H9 (cell line): ENCODE results near the gene RBM19. TPM values are rescaled to one million over a fixed set of nuclear protein-coding genes. Genes with fewer than 3 reads are reported as not detected.
A peak's percentile ranks its signal among the peaks of the same experiment; 100 is the strongest.

Experiments
- DNase-seq: peaks from one replicate; pipeline ENCODE4 v3.0.0-alpha.2; 2017
- H2AFZ ChIP-seq: one replicate; pipeline ENCODE4 v1.6.1; 2013; ENCODE audit warnings: mild to moderate bottlenecking, low read length, control low read depth, moderate library complexity
- H2AK5ac ChIP-seq: 2 replicates; pipeline ENCODE4 v1.6.1; 2013; ENCODE audit warnings: low read length, control low read depth, mixed read lengths; ENCODE audit not compliant: insufficient read length
- H2BK120ac ChIP-seq: one replicate; pipeline ENCODE4 v1.6.1; 2013; ENCODE audit warnings: low read depth, mild to moderate bottlenecking, low read length, control low read depth, inconsistent platforms; ENCODE audit not compliant: poor library complexity, severe bottlenecking
- H2BK12ac ChIP-seq: 2 replicates; pipeline ENCODE4 v1.6.1; 2013; ENCODE audit warnings: low read length, control low read depth, mixed read lengths, low read depth; ENCODE audit not compliant: insufficient read length
- H2BK15ac ChIP-seq: 2 replicates; pipeline ENCODE4 v1.6.1; 2013; ENCODE audit warnings: low read depth, low read length, control low read depth
- H2BK20ac ChIP-seq: one replicate; pipeline ENCODE4 v1.6.1; 2013; ENCODE audit warnings: low read depth, mild to moderate bottlenecking, low read length, control low read depth, inconsistent platforms; ENCODE audit not compliant: poor library complexity, severe bottlenecking
- H2BK5ac ChIP-seq: 2 replicates; pipeline ENCODE4 v1.6.1; 2013; ENCODE audit warnings: low read length, control low read depth, mixed read lengths; ENCODE audit not compliant: insufficient read length
- H3K14ac ChIP-seq: 2 replicates; pipeline ENCODE4 v1.6.1; 2013; ENCODE audit warnings: low read length, control low read depth; ENCODE audit not compliant: insufficient read depth
- H3K18ac ChIP-seq: 2 replicates; pipeline ENCODE4 v1.6.1; 2013; ENCODE audit warnings: low read depth, mild to moderate bottlenecking, mixed read lengths, low read length, control low read depth; ENCODE audit not compliant: insufficient read length
- H3K23ac ChIP-seq: 2 replicates; pipeline ENCODE4 v1.6.1; 2013; ENCODE audit warnings: low read length, control low read depth, mixed read lengths, low read depth; ENCODE audit not compliant: insufficient read length
- H3K23me2 ChIP-seq: 2 replicates; pipeline ENCODE4 v1.6.1; 2013; ENCODE audit warnings: low read depth, mild to moderate bottlenecking, mixed read lengths, low read length, control low read depth; ENCODE audit not compliant: insufficient read length, poor library complexity, severe bottlenecking
- H3K27ac ChIP-seq: 2 replicates; pipeline ENCODE4 v1.5.1; 2013; ENCODE audit warnings: low read length, control low read depth, mixed read lengths, low read depth; ENCODE audit not compliant: insufficient read length
- H3K27me3 ChIP-seq: 2 replicates; pipeline ENCODE4 v1.6.1; 2013; ENCODE audit warnings: low read length, control low read depth, inconsistent platforms; ENCODE audit not compliant: insufficient read depth
- H3K4ac ChIP-seq: 2 replicates; pipeline ENCODE4 v1.6.1; 2013; ENCODE audit warnings: low read depth, mild to moderate bottlenecking, control low read depth, inconsistent platforms, low read length, moderate library complexity
- H3K4me1 ChIP-seq: 2 replicates; pipeline ENCODE4 v1.6.1; 2013; ENCODE audit warnings: low read length, control low read depth, inconsistent platforms; ENCODE audit not compliant: insufficient read depth
- H3K4me2 ChIP-seq: 2 replicates; pipeline ENCODE4 v1.6.1; 2013; ENCODE audit warnings: low read length, control low read depth, mixed read lengths; ENCODE audit not compliant: insufficient read length, insufficient read depth
- H3K56ac ChIP-seq: 2 replicates; pipeline ENCODE4 v1.6.1; 2013; ENCODE audit warnings: low read depth, mild to moderate bottlenecking, mixed read lengths, low read length, control low read depth; ENCODE audit not compliant: insufficient read length
- H3K79me1 ChIP-seq: 2 replicates; pipeline ENCODE4 v1.6.1; 2013; ENCODE audit warnings: low read depth, mild to moderate bottlenecking, moderate library complexity, low read length, control low read depth, inconsistent platforms; ENCODE audit not compliant: insufficient read depth, poor library complexity, severe bottlenecking
- H3K79me2 ChIP-seq: 2 replicates; pipeline ENCODE4 v1.6.1; 2013; ENCODE audit warnings: low read length, control low read depth, inconsistent platforms; ENCODE audit not compliant: insufficient read depth
- H3K9ac ChIP-seq: 2 replicates; pipeline ENCODE4 v1.6.1; 2013; ENCODE audit warnings: low read length, control low read depth, mixed read lengths; ENCODE audit not compliant: insufficient read length; ENCODE audit errors: extremely low read depth
- H3K9me3 ChIP-seq: one replicate; pipeline ENCODE4 v1.6.1; 2013; ENCODE audit warnings: low read depth, low read length, inconsistent platforms; ENCODE audit not compliant: control insufficient read depth
- H3T11ph ChIP-seq: one replicate; pipeline ENCODE4 v1.6.1; 2013; ENCODE audit warnings: mild to moderate bottlenecking, low read length, control low read depth, inconsistent platforms
- H4K20me1 ChIP-seq: one replicate; pipeline ENCODE4 v1.6.1; 2013; ENCODE audit not compliant: control insufficient read depth, insufficient read length, insufficient read depth
- H4K5ac ChIP-seq: 2 replicates; pipeline ENCODE4 v1.6.1; 2013; ENCODE audit warnings: low read depth, mild to moderate bottlenecking, mixed read lengths, low read length, control low read depth; ENCODE audit not compliant: insufficient read length
- H4K8ac ChIP-seq: replicated peaks from 2 replicates; pipeline ENCODE4 v1.6.1; 2013; ENCODE audit warnings: low read length, control low read depth, mixed read lengths, low read depth; ENCODE audit not compliant: insufficient read length
- H4K91ac ChIP-seq: 2 replicates; pipeline ENCODE4 v1.6.1; 2013; ENCODE audit warnings: low read depth, mild to moderate bottlenecking, moderate library complexity, mixed read lengths, low read length, control low read depth; ENCODE audit not compliant: insufficient read length
- H3K27ac Mint-ChIP-seq, 3 experiments: 2 replicates in 2 of 3; 3 replicates in 1 of 3; pipeline ENCODE4 v1.8.0; 2020 to 2021; ENCODE audit warnings: mixed read lengths in 3 of 3, mild to moderate bottlenecking in 1 of 3, moderate library complexity in 1 of 3
- H3K27me3 Mint-ChIP-seq: 2 replicates; pipeline ENCODE4 v1.8.0; 2021; ENCODE audit warnings: low read depth, mild to moderate bottlenecking, moderate library complexity, mixed read lengths
- H3K36me3 Mint-ChIP-seq, 3 experiments: 2 replicates in 2 of 3; 3 replicates in 1 of 3; pipeline ENCODE4 v1.8.0; 2020 to 2021; ENCODE audit warnings: low read depth in 3 of 3, mixed read lengths in 3 of 3; ENCODE audit not compliant: insufficient read depth in 1 of 3
- H3K4me1 Mint-ChIP-seq, 2 experiments: 2 replicates each; pipeline ENCODE4 v1.8.0; 2020; ENCODE audit warnings: mixed read lengths in 2 of 2
- H3K4me3 Mint-ChIP-seq, 2 experiments: 2 replicates in 1 of 2; 3 replicates in 1 of 2; pipeline ENCODE4 v1.8.0; 2020 to 2021; ENCODE audit warnings: mild to moderate bottlenecking in 2 of 2, mixed read lengths in 2 of 2, moderate library complexity in 1 of 2
- H3K9me3 Mint-ChIP-seq, 2 experiments: 2 replicates in 1 of 2; 3 replicates in 1 of 2; pipeline ENCODE4 v1.8.0; 2020; ENCODE audit warnings: mild to moderate bottlenecking in 2 of 2, mixed read lengths in 2 of 2, moderate library complexity in 1 of 2
- WGBS: extraction: QIAGEN DNeasy Blood & Tissue Kit; methylation state at CpG from one replicate; pipeline ENCODE4 v1.1.7; 2013; ENCODE audit warnings: missing lambda C conversion rate, low lambda C conversion rate, mixed read lengths; ENCODE audit not compliant: insufficient read length; ENCODE audit errors: extremely low coverage; 5-methylcytosine and 5-hydroxymethylcytosine counted together
- total RNA-seq: library from RNA; stranded (reverse); gene quantifications from 2 replicates; pipeline ENCODE4 v1.2.1, GENCODE V29; 2021
- TF ChIP-seq, protein P1 (sequence below): fragments of 200-600 bp; sonication (generic); conservative IDR thresholded peaks from 3 replicates; pipeline ENCODE4 v1.8.0; 2021; ENCODE audit warnings: antibody characterized with exemption, mild to moderate bottlenecking

Gene RBM19
- total RNA-seq, 1 experiment from 2014 or later = 32.2 TPM

DNA sequence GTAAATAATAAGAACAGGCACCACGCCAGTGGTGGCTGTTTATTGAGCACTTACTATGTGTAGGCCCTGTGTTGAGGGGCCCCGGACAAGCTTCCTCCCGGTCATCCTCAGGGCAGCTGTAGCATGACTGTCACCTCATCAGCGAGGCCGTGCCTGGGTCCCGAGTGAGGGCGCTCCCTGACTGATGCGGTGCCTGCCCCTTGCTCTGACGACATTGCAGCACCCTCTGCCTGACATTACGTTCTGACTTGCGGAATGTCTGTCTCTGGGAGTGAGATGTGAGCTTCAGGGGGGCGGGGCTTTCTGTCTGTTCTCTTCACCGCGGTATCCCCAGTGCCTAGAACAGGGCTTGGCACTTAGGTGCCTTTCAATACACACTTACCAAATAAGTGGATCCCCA lies 167.6 kb downstream of the RBM19 start:
- Histone ChIP-seq H3K23ac (no peak overlapping the region), H3K18ac (no peak overlapping the region), H3K27me3 (no peaks in the 10 kb centered on the region), H3T11ph (no peak overlapping the region), H2AK5ac (no peak overlapping the region), H3K4me1 (no peaks in the 10 kb centered on the region), H2AFZ (no peak overlapping the region), H3K27ac (no peak overlapping the region), H2BK15ac (no peak overlapping the region), H3K79me2 (no peaks in the 10 kb centered on the region), H4K20me1 (no peaks in the 10 kb centered on the region), H4K91ac (no peak overlapping the region), H3K4me2 (no peak overlapping the region), H3K9me3 (no peaks in the 10 kb centered on the region), H4K8ac (no peak overlapping the region), H2BK20ac (no peak overlapping the region), H4K5ac (no peak overlapping the region), H3K79me1 (no peaks in the 10 kb centered on the region), H3K9ac (no peak overlapping the region), H3K56ac (no peak overlapping the region), H2BK5ac (no peak overlapping the region), H3K14ac (no peak overlapping the region), H3K23me2 (no peaks in the 10 kb centered on the region), H2BK12ac (no peak overlapping the region), H2BK120ac (no peak overlapping the region), H3K4ac (no peak overlapping the region)
- no peak overlapping the region for H3K27ac Mint-ChIP-seq
- DNase-seq = peak; percentile 56
- WGBS = no CpG with 5 or more reads among the region's 14 CpGs
- peaks cover 2 to 22% of the 10 kb centered on the region in 2 experiments for H3K4me1 Mint-ChIP-seq
- no peak overlapping the region for H3K4me3 Mint-ChIP-seq
- TF ChIP-seq, protein P1, sequence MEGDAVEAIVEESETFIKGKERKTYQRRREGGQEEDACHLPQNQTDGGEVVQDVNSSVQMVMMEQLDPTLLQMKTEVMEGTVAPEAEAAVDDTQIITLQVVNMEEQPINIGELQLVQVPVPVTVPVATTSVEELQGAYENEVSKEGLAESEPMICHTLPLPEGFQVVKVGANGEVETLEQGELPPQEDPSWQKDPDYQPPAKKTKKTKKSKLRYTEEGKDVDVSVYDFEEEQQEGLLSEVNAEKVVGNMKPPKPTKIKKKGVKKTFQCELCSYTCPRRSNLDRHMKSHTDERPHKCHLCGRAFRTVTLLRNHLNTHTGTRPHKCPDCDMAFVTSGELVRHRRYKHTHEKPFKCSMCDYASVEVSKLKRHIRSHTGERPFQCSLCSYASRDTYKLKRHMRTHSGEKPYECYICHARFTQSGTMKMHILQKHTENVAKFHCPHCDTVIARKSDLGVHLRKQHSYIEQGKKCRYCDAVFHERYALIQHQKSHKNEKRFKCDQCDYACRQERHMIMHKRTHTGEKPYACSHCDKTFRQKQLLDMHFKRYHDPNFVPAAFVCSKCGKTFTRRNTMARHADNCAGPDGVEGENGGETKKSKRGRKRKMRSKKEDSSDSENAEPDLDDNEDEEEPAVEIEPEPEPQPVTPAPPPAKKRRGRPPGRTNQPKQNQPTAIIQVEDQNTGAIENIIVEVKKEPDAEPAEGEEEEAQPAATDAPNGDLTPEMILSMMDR = no peak
- H3K27me3 Mint-ChIP-seq = peaks cover 16% of the 10 kb centered on the region
- no peaks in the 10 kb centered on the region for H3K36me3 Mint-ChIP-seq
- H3K9me3 Mint-ChIP-seq = no peaks in the 10 kb centered on the region
